ENCODE data around the gene CRYBG1. TPM values are rescaled to one million over a fixed set of nuclear protein-coding genes. Genes with fewer than 3 reads are reported as not detected.

Gene CRYBG1
- total RNA-seq, 1 experiment from 2014 or later: 5.7 TPM

- no peak overlapping the region for H3K4me3 Mint-ChIP-seq
Observed at GRCh38 chr6:106450653-106451052, 90.1 kb downstream of the CRYBG1 start.

More at GRCh38 chr6:106450653-106451052, 90.1 kb downstream of the CRYBG1 start:
- H2BK120ac ChIP-seq (ENCODE audit: low read depth, low read length, poor library complexity, severe bottlenecking): no peak overlapping the region
- DNase-seq: no peak
- H2AFZ ChIP-seq (ENCODE audit: low read length): no peak overlapping the region
- no peaks in the 10 kb centered on the region for H3K79me1 ChIP-seq (ENCODE audit: insufficient read depth, low read depth, low read length, poor library complexity, severe bottlenecking)
- no peaks in the 10 kb centered on the region; the same call in 1 of the 2 replicates for H3K4me1 ChIP-seq (ENCODE audit: insufficient read depth, low read length)
- no peak overlapping the region for H3K56ac ChIP-seq (ENCODE audit: insufficient read length, low read depth, low read length)
- WGBS (ENCODE audit: extremely low coverage, insufficient read length, low lambda C conversion rate): no CpG with 5 or more reads among the region's 2 CpGs
- TF ChIP-seq, protein P1, sequence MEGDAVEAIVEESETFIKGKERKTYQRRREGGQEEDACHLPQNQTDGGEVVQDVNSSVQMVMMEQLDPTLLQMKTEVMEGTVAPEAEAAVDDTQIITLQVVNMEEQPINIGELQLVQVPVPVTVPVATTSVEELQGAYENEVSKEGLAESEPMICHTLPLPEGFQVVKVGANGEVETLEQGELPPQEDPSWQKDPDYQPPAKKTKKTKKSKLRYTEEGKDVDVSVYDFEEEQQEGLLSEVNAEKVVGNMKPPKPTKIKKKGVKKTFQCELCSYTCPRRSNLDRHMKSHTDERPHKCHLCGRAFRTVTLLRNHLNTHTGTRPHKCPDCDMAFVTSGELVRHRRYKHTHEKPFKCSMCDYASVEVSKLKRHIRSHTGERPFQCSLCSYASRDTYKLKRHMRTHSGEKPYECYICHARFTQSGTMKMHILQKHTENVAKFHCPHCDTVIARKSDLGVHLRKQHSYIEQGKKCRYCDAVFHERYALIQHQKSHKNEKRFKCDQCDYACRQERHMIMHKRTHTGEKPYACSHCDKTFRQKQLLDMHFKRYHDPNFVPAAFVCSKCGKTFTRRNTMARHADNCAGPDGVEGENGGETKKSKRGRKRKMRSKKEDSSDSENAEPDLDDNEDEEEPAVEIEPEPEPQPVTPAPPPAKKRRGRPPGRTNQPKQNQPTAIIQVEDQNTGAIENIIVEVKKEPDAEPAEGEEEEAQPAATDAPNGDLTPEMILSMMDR (conservative IDR thresholded peaks at IDR 0.05): no peak
- no peak overlapping the region for H2BK12ac ChIP-seq (ENCODE audit: insufficient read length, low read depth, low read length)
- no peaks in the 10 kb centered on the region for H3K36me3 Mint-ChIP-seq (ENCODE audit: insufficient read depth in 1 of 3, low read depth in 3 of 3)
- no peaks in the 10 kb centered on the region for H3K9me3 Mint-ChIP-seq
- no peaks in the 10 kb centered on the region for H3K79me2 ChIP-seq (ENCODE audit: insufficient read depth, low read length)
- no peak overlapping the region for H3K9ac ChIP-seq (ENCODE audit: extremely low read depth, insufficient read length, low read length)
- H2BK20ac ChIP-seq (ENCODE audit: low read depth, low read length, poor library complexity, severe bottlenecking): no peak overlapping the region
- H3K27ac ChIP-seq (ENCODE audit: insufficient read length, low read depth, low read length): no peak overlapping the region
- no peak overlapping the region for H3K4me2 ChIP-seq (ENCODE audit: insufficient read depth, insufficient read length, low read length)
- H2BK15ac ChIP-seq (ENCODE audit: low read depth, low read length): no peak overlapping the region
- no peak overlapping the region for H3K4ac ChIP-seq (ENCODE audit: low read depth, low read length)
- H3K23me2 ChIP-seq (ENCODE audit: insufficient read length, low read depth, low read length, poor library complexity, severe bottlenecking): no peaks in the 10 kb centered on the region
- H4K5ac ChIP-seq (ENCODE audit: insufficient read length, low read depth, low read length): no peak overlapping the region
- no peak overlapping the region for H3T11ph ChIP-seq (ENCODE audit: low read length)
- no peak overlapping the region for H2AK5ac ChIP-seq (ENCODE audit: insufficient read length, low read length)
- H3K27me3 ChIP-seq (ENCODE audit: insufficient read depth, low read length): no peaks in the 10 kb centered on the region
- no peak overlapping the region for H3K18ac ChIP-seq (ENCODE audit: insufficient read length, low read depth, low read length)
- H4K8ac ChIP-seq (replicated peaks; ENCODE audit: insufficient read length, low read depth, low read length): no peak overlapping the region
- no peak overlapping the region for H2BK5ac ChIP-seq (ENCODE audit: insufficient read length, low read length)
- no peaks in the 10 kb centered on the region for H3K9me3 ChIP-seq (ENCODE audit: control insufficient read depth, low read depth, low read length)
- peaks cover 22 to 28% of the 10 kb centered on the region in 2 experiments for H3K4me1 Mint-ChIP-seq
- H3K14ac ChIP-seq (ENCODE audit: insufficient read depth, low read length): no peak overlapping the region
- no peaks in the 10 kb centered on the region for H3K27me3 Mint-ChIP-seq (ENCODE audit: low read depth)
- H4K91ac ChIP-seq (ENCODE audit: insufficient read length, low read depth, low read length): no peak overlapping the region
- H4K20me1 ChIP-seq (ENCODE audit: control insufficient read depth, insufficient read depth, insufficient read length): no peaks in the 10 kb centered on the region
- H3K23ac ChIP-seq (ENCODE audit: insufficient read length, low read depth, low read length): no peak overlapping the region
- no peak overlapping the region for H3K27ac Mint-ChIP-seq
